K562 (cell line): ENCODE data around the gene CS. TPM values are rescaled to one million over a fixed set of nuclear protein-coding genes. Genes with fewer than 3 reads are reported as not detected.

Experiments
- HMGN3 ChIP-seq: IDR thresholded peaks from 2 replicates; pipeline ENCODE4 v1.6.1; 2011; ENCODE audit warnings: borderline replicate concordance, low read depth, mild to moderate bottlenecking, mixed read lengths, low read length; ENCODE audit not compliant: insufficient read length; ENCODE audit errors: extremely low read depth
- KAT7 ChIP-seq: sonication (generic); formaldehyde crosslinking; IDR thresholded peaks from 2 replicates; pipeline ENCODE4 v1.8.0; 2022; ENCODE audit warnings: missing genetic modification reagents, mild to moderate bottlenecking, borderline replicate concordance
- KLF6 ChIP-seq: fragments of 250-450 bp; sonication (Bioruptor Pico); IDR thresholded peaks from 2 replicates; pipeline ENCODE4 v1.4.0; 2020; ENCODE audit warnings: mild to moderate bottlenecking, moderate library complexity, borderline replicate concordance
- PURB ChIP-seq: sonication (generic); formaldehyde crosslinking; IDR thresholded peaks from 2 replicates; pipeline ENCODE4 v1.9.0; 2021; ENCODE audit warnings: low read depth, mild to moderate bottlenecking, missing genetic modification reagents
- RBM34 ChIP-seq: fragments of 200-400 bp; formaldehyde crosslinking; IDR thresholded peaks from 2 replicates; pipeline ENCODE4 v1.6.1; 2018; ENCODE audit warnings: low read length, borderline replicate concordance; ENCODE audit not compliant: insufficient read depth
- TBP ChIP-seq: optimal IDR thresholded peaks from 2 replicates; pipeline ENCODE3; 2011; ENCODE audit warnings: low read depth, low read length, improper control_type of control experiment
- ZBTB12 ChIP-seq: fragments of 250-450 bp; sonication (Bioruptor Pico); IDR thresholded peaks from 2 replicates; pipeline ENCODE4 v1.4.0; 2020
- ZNF133 ChIP-seq: fragments of 250-450 bp; sonication (Bioruptor Pico); IDR thresholded peaks from 2 replicates; pipeline ENCODE4 v1.4.0; 2020; ENCODE audit warnings: mild to moderate bottlenecking
- ZNF232 ChIP-seq: sonication (generic); formaldehyde crosslinking; IDR thresholded peaks from 2 replicates; pipeline ENCODE4 v1.8.0; 2022; ENCODE audit warnings: mild to moderate bottlenecking, missing genetic modification reagents
- ZNF766 ChIP-seq: fragments of 200-800 bp; sonication (Bioruptor generic); conservative IDR thresholded peaks from 2 replicates; pipeline ENCODE4 v1.6.1; 2016; ENCODE audit warnings: missing genetic modification characterization, missing compliant biosample characterization
- polyA plus RNA-seq, 8 experiments: library from polyadenylated mRNA; depleted of rRNA in 4 of 8; stranded (reverse) in 5 of 8; unstranded in 3 of 8; fragments of >200 nt; fragmentation: Nextera tagmentation in 2 of 8; fragmentation: Illumina TruSeq in 1 of 8; extraction: Ambion mirVana in 2 of 8; extraction: Trizol in 1 of 8; gene quantifications; 2 replicates each; pipeline versions ENCODE4 v1.2.1 to v1.2.3, GENCODE V29; 2011 to 2014; ENCODE audit warnings: inconsistent platforms in 1 of 8, missing spikeins in 1 of 8
- total RNA-seq, 7 experiments: library from RNA; depleted of rRNA in 6 of 7; stranded (reverse); fragments of >200 nt in 6 of 7; fragmentation: Illumina TruSeq in 2 of 7; extraction: Trizol in 2 of 7; gene quantifications; 2 replicates each; pipeline versions ENCODE4 v1.2.1 to v1.2.3, GENCODE V29; 2011 to 2021; ENCODE audit warnings: low replicate concordance in 1 of 7
- TF ChIP-seq, protein P1 (sequence below): fragments of 450-650 bp; IDR thresholded peaks from 2 replicates; pipeline ENCODE4 v1.6.1; 2016; ENCODE audit warnings: low read depth
- TF ChIP-seq, protein P2 (sequence below): fragments of 200-800 bp; sonication (Bioruptor generic); IDR thresholded peaks from 2 replicates; pipeline ENCODE4 v1.6.1; 2016; ENCODE audit warnings: missing genetic modification characterization, missing compliant biosample characterization

CS gene
- total and polyA plus RNA-seq, 9 of the 15 experiments (the other 6 are each of a cell fraction or from before 2014, with no cell fraction given): 99.9 to 390 (median 149) TPM

DNA sequence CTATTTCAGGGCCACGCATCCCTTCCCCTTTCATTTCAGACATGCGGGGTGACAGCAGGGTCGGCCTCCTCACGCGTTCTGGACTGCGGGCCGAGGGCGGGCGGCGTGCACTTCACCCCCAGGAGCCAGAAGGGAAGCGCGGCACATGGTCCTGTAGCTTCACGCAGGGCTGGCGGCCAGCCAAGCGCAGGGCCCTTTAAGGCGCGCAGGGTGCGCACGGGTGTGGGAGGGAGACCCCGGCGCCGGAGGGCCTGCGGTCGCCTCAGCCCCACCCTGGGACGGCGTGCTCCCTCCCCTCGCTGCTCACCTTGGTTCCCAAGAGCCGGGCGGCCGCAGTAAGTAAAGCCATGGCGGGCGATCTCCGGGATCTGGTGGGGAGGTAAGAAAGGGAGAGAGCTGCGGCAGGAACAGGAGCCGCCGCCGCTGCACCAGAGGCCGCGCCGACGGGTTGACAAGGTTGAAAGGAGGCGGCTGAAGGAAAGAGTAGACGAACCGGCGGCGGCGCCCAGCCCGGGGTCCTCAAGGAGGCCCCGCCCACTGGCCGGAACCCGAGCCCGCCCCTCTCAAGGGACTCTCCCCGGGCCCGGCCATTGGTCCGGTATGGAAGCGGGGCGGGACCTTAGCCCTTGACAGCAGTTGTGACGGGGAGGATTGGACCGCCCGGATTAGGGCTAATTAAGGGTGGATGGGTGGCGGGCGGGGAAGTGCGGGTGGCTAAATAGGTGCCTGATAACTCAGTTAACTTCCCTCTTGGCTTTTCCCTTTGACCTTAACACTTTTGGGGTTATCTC is at the start of gene CS (continued):
- peak; percentile 54; the same call in 1 of the 2 replicates for TF ChIP-seq KLF6 (CRISPR knock-in tag)
- TF ChIP-seq, protein P1, sequence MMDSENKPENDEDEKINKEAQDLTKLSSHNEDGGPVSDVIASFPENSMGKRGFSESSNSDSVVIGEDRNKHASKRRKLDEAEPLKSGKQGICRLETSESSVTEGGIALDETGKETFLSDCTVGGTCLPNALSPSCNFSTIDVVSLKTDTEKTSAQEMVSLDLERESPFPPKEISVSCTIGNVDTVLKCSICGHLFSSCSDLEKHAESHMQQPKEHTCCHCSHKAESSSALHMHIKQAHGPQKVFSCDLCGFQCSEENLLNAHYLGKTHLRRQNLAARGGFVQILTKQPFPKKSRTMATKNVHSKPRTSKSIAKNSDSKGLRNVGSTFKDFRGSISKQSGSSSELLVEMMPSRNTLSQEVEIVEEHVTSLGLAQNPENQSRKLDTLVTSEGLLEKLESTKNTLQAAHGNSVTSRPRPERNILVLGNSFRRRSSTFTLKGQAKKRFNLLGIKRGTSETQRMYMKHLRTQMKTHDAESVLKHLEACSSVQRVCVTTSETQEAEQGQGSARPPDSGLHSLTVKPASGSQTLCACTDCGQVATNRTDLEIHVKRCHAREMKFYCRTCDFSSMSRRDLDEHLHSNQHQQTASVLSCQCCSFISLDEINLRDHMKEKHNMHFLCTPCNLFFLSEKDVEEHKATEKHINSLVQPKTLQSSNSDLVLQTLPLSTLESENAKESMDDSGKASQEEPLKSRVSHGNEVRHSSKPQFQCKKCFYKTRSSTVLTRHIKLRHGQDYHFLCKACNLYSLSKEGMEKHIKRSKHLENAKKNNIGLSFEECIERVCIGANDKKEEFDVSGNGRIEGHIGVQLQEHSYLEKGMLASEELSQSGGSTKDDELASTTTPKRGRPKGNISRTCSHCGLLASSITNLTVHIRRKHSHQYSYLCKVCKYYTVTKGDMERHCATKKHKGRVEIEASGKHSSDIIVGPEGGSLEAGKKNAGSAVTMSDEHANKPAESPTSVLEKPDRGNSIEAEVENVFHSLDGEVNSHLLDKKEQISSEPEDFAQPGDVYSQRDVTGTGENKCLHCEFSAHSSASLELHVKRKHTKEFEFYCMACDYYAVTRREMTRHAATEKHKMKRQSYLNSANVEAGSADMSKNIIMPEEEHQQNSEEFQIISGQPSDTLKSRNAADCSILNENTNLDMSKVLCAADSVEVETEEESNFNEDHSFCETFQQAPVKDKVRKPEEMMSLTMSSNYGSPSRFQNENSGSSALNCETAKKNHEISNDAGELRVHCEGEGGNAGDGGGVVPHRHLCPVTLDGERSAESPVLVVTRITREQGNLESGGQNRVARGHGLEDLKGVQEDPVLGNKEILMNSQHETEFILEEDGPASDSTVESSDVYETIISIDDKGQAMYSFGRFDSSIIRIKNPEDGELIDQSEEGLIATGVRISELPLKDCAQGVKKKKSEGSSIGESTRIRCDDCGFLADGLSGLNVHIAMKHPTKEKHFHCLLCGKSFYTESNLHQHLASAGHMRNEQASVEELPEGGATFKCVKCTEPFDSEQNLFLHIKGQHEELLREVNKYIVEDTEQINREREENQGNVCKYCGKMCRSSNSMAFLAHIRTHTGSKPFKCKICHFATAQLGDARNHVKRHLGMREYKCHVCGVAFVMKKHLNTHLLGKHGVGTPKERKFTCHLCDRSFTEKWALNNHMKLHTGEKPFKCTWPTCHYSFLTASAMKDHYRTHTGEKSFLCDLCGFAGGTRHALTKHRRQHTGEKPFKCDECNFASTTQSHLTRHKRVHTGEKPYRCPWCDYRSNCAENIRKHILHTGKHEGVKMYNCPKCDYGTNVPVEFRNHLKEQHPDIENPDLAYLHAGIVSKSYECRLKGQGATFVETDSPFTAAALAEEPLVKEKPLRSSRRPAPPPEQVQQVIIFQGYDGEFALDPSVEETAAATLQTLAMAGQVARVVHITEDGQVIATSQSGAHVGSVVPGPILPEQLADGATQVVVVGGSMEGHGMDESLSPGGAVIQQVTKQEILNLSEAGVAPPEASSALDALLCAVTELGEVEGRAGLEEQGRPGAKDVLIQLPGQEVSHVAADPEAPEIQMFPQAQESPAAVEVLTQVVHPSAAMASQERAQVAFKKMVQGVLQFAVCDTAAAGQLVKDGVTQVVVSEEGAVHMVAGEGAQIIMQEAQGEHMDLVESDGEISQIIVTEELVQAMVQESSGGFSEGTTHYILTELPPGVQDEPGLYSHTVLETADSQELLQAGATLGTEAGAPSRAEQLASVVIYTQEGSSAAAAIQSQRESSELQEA: no peak
- TF ChIP-seq ZNF232 (CRISPR knock-in tag): no peak
- TF ChIP-seq PURB (CRISPR knock-in tag): no peak
- no peak for TF ChIP-seq ZNF133 (CRISPR knock-in tag)
- no peak for TF ChIP-seq ZBTB12
- TF ChIP-seq HMGN3: peak; percentile 66
- TF ChIP-seq, protein P2, sequence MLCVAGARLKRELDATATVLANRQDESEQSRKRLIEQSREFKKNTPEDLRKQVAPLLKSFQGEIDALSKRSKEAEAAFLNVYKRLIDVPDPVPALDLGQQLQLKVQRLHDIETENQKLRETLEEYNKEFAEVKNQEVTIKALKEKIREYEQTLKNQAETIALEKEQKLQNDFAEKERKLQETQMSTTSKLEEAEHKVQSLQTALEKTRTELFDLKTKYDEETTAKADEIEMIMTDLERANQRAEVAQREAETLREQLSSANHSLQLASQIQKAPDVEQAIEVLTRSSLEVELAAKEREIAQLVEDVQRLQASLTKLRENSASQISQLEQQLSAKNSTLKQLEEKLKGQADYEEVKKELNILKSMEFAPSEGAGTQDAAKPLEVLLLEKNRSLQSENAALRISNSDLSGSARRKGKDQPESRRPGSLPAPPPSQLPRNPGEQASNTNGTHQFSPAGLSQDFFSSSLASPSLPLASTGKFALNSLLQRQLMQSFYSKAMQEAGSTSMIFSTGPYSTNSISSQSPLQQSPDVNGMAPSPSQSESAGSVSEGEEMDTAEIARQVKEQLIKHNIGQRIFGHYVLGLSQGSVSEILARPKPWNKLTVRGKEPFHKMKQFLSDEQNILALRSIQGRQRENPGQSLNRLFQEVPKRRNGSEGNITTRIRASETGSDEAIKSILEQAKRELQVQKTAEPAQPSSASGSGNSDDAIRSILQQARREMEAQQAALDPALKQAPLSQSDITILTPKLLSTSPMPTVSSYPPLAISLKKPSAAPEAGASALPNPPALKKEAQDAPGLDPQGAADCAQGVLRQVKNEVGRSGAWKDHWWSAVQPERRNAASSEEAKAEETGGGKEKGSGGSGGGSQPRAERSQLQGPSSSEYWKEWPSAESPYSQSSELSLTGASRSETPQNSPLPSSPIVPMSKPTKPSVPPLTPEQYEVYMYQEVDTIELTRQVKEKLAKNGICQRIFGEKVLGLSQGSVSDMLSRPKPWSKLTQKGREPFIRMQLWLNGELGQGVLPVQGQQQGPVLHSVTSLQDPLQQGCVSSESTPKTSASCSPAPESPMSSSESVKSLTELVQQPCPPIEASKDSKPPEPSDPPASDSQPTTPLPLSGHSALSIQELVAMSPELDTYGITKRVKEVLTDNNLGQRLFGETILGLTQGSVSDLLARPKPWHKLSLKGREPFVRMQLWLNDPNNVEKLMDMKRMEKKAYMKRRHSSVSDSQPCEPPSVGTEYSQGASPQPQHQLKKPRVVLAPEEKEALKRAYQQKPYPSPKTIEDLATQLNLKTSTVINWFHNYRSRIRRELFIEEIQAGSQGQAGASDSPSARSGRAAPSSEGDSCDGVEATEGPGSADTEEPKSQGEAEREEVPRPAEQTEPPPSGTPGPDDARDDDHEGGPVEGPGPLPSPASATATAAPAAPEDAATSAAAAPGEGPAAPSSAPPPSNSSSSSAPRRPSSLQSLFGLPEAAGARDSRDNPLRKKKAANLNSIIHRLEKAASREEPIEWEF: no peak
- peak; percentile 78 for TF ChIP-seq TBP
- no peak for TF ChIP-seq RBM34
- TF ChIP-seq KAT7: peak; percentile 83; the same call in 1 of the 2 replicates
- no peak for TF ChIP-seq ZNF766 (CRISPR knock-in tag)
